Esophagus muscularis mucosa (tissue), 4 donors: Measurements from ENCODE around the gene ADAM19. TPM values are rescaled to one million over a fixed set of nuclear protein-coding genes. Genes with fewer than 3 reads are reported as not detected.
A peak's percentile ranks its signal among the peaks of the same experiment; 100 is the strongest.

Experiments
- DNase-seq: peaks from one replicate; pipeline ENCODE4 v3.0.0-alpha.2; 2017; ENCODE audit errors: extremely low spot score
- H3K27ac ChIP-seq, 4 donors: fragments of 200-600 bp; sonication (generic); replicated peaks in 1 of 4; 1 replicate in 3 of 4; 2 replicates in 1 of 4; pipeline ENCODE4 v1.5.1; 2016 to 2019; ENCODE audit warnings: mild to moderate bottlenecking in 1 of 4
- H3K27me3 ChIP-seq, 4 donors: fragments of 200-600 bp; sonication (generic); one replicate each; pipeline versions ENCODE4 v1.5.1 to v1.6.0; 2016 to 2019
- H3K36me3 ChIP-seq, 4 donors: fragments of 200-600 bp; sonication (generic); one replicate each; pipeline ENCODE4 v1.5.1; 2016 to 2019
- H3K4me1 ChIP-seq, 4 donors: fragments of 200-600 bp; sonication (generic); one replicate each; pipeline ENCODE4 v1.5.1; 2016 to 2019
- H3K4me3 ChIP-seq, 4 donors: fragments of 200-600 bp; sonication (generic); 1 replicate in 2 of 4; 2 replicates in 2 of 4; pipeline ENCODE4 v1.5.1; 2016 to 2019; ENCODE audit warnings: mild to moderate bottlenecking in 4 of 4, moderate library complexity in 1 of 4
- H3K9me3 ChIP-seq, 4 donors: fragments of 200-600 bp; sonication (generic); 1 replicate in 3 of 4; 2 replicates in 1 of 4; pipeline ENCODE4 v1.5.1; 2016 to 2019
- CTCF ChIP-seq, 3 experiments: fragments of 200-600 bp in 2 of 3; fragments of 450-650 bp in 1 of 3; sonication (generic) in 2 of 3; IDR thresholded peaks; one replicate each; pipeline ENCODE4 v1.5.1; 2017 to 2019; ENCODE audit warnings: antibody characterized with exemption in 3 of 3, mild to moderate bottlenecking in 2 of 3, moderate library complexity in 1 of 3
- EP300 ChIP-seq: sonication (generic); formaldehyde crosslinking; IDR thresholded peaks from one replicate; pipeline ENCODE4 v1.6.1; 2017; ENCODE audit warnings: antibody characterized with exemption
- POLR2A ChIP-seq: fragments of 450-650 bp; IDR thresholded peaks from one replicate; pipeline ENCODE4 v1.6.1; 2017; ENCODE audit warnings: antibody characterized with exemption, moderate library complexity, mild to moderate bottlenecking, low read depth
- POLR2AphosphoS5 ChIP-seq, 2 donors: sonication (generic); formaldehyde crosslinking; IDR thresholded peaks; one replicate each; pipeline ENCODE4 v1.6.1; 2017; ENCODE audit warnings: antibody characterized with exemption in 2 of 2
- WGBS: methylation state at CpG from one replicate; pipeline ENCODE4 v1.1.5; 2018; 5-methylcytosine and 5-hydroxymethylcytosine counted together
- intact Hi-C: fragments of 100-400 bp; cut with DNase I; formaldehyde crosslinking; loops from one replicate; pipeline ENCODE4 v1.15.1; 2023
- total RNA-seq, 4 donors: library from RNA; depleted of rRNA; stranded (reverse); fragments of >200 nt; gene quantifications; one replicate each; pipeline versions ENCODE4 v1.1.0 to v1.2.1, GENCODE V29; 2016

ADAM19 gene
- total RNA-seq, 4 donors from 2014 or later: 25.0 to 43.6 (median 28.1) TPM

- TF ChIP-seq POLR2A: no peak
- H3K9me3 ChIP-seq: no peaks in the 10 kb centered on the region
- DNase-seq: no peak
- peaks cover 29 to 95% (median 82%) of the 10 kb centered on the region in 4 donors for H3K4me1 ChIP-seq
- no peaks in the 10 kb centered on the region for H3K27me3 ChIP-seq
- 71% methylated on average over 6 of the region's 6 CpGs for WGBS
- peaks cover 0 to 13% (median 4%) of the 10 kb centered on the region in 4 donors for H3K36me3 ChIP-seq
- intact Hi-C loops: loop anchor here (5.0 kb wide), 1 partner anchor 43 kb away; no protein-coding TSS in a partner anchor
- H3K27ac ChIP-seq: peak overlapping the region; percentile 86 to 90 (median 88)
- no peak overlapping the region for H3K4me3 ChIP-seq
These were observed 56.6 kb downstream of the ADAM19 start for GRCh38 chr5:157518963-157519362.

- TF ChIP-seq EP300 (peak; percentile 10), CTCF (IDR thresholded peaks at IDR 0.05) (no peak), POLR2AphosphoS5 (IDR thresholded peaks at IDR 0.05) (peak; percentile 85 to 86), POLR2A (no peak)
- no peak for DNase-seq
- H3K4me1 ChIP-seq: peaks cover 39 to 95% (median 78%) of the 10 kb centered on the region in 4 donors
- no peaks in the 10 kb centered on the region for H3K9me3 ChIP-seq
- H3K36me3 ChIP-seq: peaks cover 0 to 22% (median 4%) of the 10 kb centered on the region in 4 donors
- H3K27ac ChIP-seq: peak overlapping the region; percentile 86 to 90 (median 88)
- intact Hi-C loops: loop anchor here (5.0 kb wide), 1 partner anchor 46 kb away; no protein-coding TSS in a partner anchor
- H3K4me3 ChIP-seq: no peak overlapping the region
- no peaks in the 10 kb centered on the region for H3K27me3 ChIP-seq
- WGBS: 46% methylated on average over 5 of the region's 5 CpGs
These were observed 58.8 kb downstream of the ADAM19 start for GRCh38 chr5:157516626-157517325.

- H3K4me3 ChIP-seq: no peak overlapping the region
- WGBS: 20% methylated on average over 2 of the region's 3 CpGs
These were observed 59.6 kb downstream of the ADAM19 start for GRCh38 chr5:157516006-157516405.

GRCh38 chr5:157514974-157515373 lies 60.6 kb downstream of the ADAM19 start:
- intact Hi-C loops: loop anchor here (5.0 kb wide), 1 partner anchor 47 kb away; no protein-coding TSS in a partner anchor
- Histone ChIP-seq H3K27ac (peak overlapping the region; percentile 86 to 90 (median 88)), H3K36me3 (peaks cover 0 to 22% (median 4%) of the 10 kb centered on the region in 4 donors), H3K27me3 (no peaks in the 10 kb centered on the region), H3K4me1 (peaks cover 35 to 92% (median 76%) of the 10 kb centered on the region in 4 donors), H3K4me3 (no peak overlapping the region), H3K9me3 (no peaks in the 10 kb centered on the region)
- TF ChIP-seq POLR2AphosphoS5 (IDR thresholded peaks at IDR 0.05): no peak
- TF ChIP-seq CTCF (IDR thresholded peaks at IDR 0.05): no peak
- no peak for TF ChIP-seq EP300
- TF ChIP-seq POLR2A: no peak
- 59% methylated on average over 2 of the region's 2 CpGs for WGBS
- no peak for DNase-seq

More at GRCh38 chr5:157516006-157516405, 59.6 kb downstream of the ADAM19 start:
- H3K36me3 ChIP-seq: peaks cover 0 to 22% (median 4%) of the 10 kb centered on the region in 4 donors
- H3K27me3 ChIP-seq: no peaks in the 10 kb centered on the region
- TF ChIP-seq POLR2AphosphoS5 (IDR thresholded peaks at IDR 0.05) (peak in 1 of 2 donors; percentile 22), EP300 (no peak)
- DNase-seq: no peak
- peaks cover 37 to 95% (median 78%) of the 10 kb centered on the region in 4 donors for H3K4me1 ChIP-seq
- H3K27ac ChIP-seq: peak overlapping the region; percentile 86 to 90 (median 88)
- no peaks in the 10 kb centered on the region for H3K9me3 ChIP-seq
- intact Hi-C loops: loop anchor here (5.0 kb wide), 1 partner anchor 46 kb away; no protein-coding TSS in a partner anchor

GRCh38 chr5:157513182-157513581 lies 62.4 kb downstream of the ADAM19 start:
- 93% methylated on average over 8 of the region's 8 CpGs for WGBS
- Histone ChIP-seq H3K4me3 (no peak overlapping the region), H3K9me3 (no peaks in the 10 kb centered on the region), H3K27ac (peak overlapping the region; percentile 86 to 90 (median 88)), H3K36me3 (peaks cover 0 to 24% (median 6%) of the 10 kb centered on the region in 4 donors), H3K4me1 (peaks cover 35 to 85% (median 74%) of the 10 kb centered on the region in 4 donors), H3K27me3 (no peaks in the 10 kb centered on the region)
- no peak for TF ChIP-seq POLR2AphosphoS5 (IDR thresholded peaks at IDR 0.05)
- no peak for TF ChIP-seq CTCF (IDR thresholded peaks at IDR 0.05)
- TF ChIP-seq EP300: no peak
- TF ChIP-seq POLR2A: no peak
- DNase-seq: no peak
- intact Hi-C loops: no loop called here
